Chondrocyte (in vitro differentiated cells): Measurements from ENCODE around the gene TMEM178A. TPM values are rescaled to one million over a fixed set of nuclear protein-coding genes. Genes with fewer than 3 reads are reported as not detected.
A peak's percentile ranks its signal among the peaks of the same experiment; 100 is the strongest.
"Not testable (repeated sequence)": the region's sequence is repeated elsewhere in the genome, so short reads cannot be mapped to it uniquely, and the experiment has no call there.

ENCODE experiments used
- DNase-seq: peaks from one replicate; pipeline ENCODE4 v3.0.0; 2021; ENCODE audit warnings: mixed read lengths, low spot score
- H3K27ac Mint-ChIP-seq: one replicate; pipeline ENCODE4 v1.8.0; 2021; ENCODE audit warnings: mild to moderate bottlenecking, moderate library complexity, mixed read lengths; ENCODE audit not compliant: unreplicated experiment
- H3K27me3 Mint-ChIP-seq: 2 replicates; pipeline ENCODE4 v1.8.0; 2021; ENCODE audit warnings: low read depth, mixed read lengths
- H3K36me3 Mint-ChIP-seq: 2 replicates; pipeline ENCODE4 v1.8.0; 2021; ENCODE audit warnings: low read depth, mixed read lengths
- H3K4me1 Mint-ChIP-seq: 2 replicates; pipeline ENCODE4 v1.8.0; 2021; ENCODE audit warnings: low read depth, mild to moderate bottlenecking, mixed read lengths
- H3K4me3 Mint-ChIP-seq: one replicate; pipeline ENCODE4 v1.8.0; 2021; ENCODE audit warnings: mild to moderate bottlenecking, moderate library complexity, mixed read lengths; ENCODE audit not compliant: unreplicated experiment
- H3K9me3 Mint-ChIP-seq: 2 replicates; pipeline ENCODE4 v1.8.0; 2021; ENCODE audit warnings: low read depth, mixed read lengths
- CTCF ChIP-seq: fragments of 200-600 bp; sonication (generic); IDR thresholded peaks from 2 replicates; pipeline ENCODE4 v1.5.0; 2021; ENCODE audit warnings: antibody characterized with exemption, mild to moderate bottlenecking, moderate library complexity
- total RNA-seq: library from RNA; stranded (reverse); gene quantifications from 3 replicates; pipeline ENCODE4 v1.2.1, GENCODE V29; 2021

Gene TMEM178A
- total RNA-seq, 1 donor from 2014 or later = 1.3 TPM

- H3K36me3 Mint-ChIP-seq = peaks cover 4% of the 10 kb centered on the region
- H3K9me3 Mint-ChIP-seq = peaks cover 3% of the 10 kb centered on the region
- no peaks in the 10 kb centered on the region for H3K27me3 Mint-ChIP-seq
- no peak for TF ChIP-seq CTCF
- H3K4me3 Mint-ChIP-seq = no peak overlapping the region
- DNase-seq = no peak
- no peak overlapping the region for H3K27ac Mint-ChIP-seq
- H3K4me1 Mint-ChIP-seq = peaks cover 62% of the 10 kb centered on the region
Measured at GRCh38 chr2:39723497-39723896, 57.8 kb downstream of the TMEM178A start.

GRCh38 chr2:39723946-39724827, 58.5 kb downstream of the TMEM178A start:
- Mint-ChIP-seq H3K36me3 (peaks cover 4% of the 10 kb centered on the region), H3K27ac (peak overlapping the region; percentile 46), H3K9me3 (peaks cover 3% of the 10 kb centered on the region), H3K4me3 (no peak overlapping the region), H3K27me3 (no peaks in the 10 kb centered on the region), H3K4me1 (peaks cover 62% of the 10 kb centered on the region)
- DNase-seq = no peak
- TF ChIP-seq CTCF = no peak

- H3K4me3 Mint-ChIP-seq = no peak overlapping the region
- peaks cover 4% of the 10 kb centered on the region for H3K36me3 Mint-ChIP-seq
- TF ChIP-seq CTCF = no peak
- H3K27me3 Mint-ChIP-seq = no peaks in the 10 kb centered on the region
- DNase-seq = no peak
- peaks cover 3% of the 10 kb centered on the region for H3K9me3 Mint-ChIP-seq
- peak overlapping the region; percentile 46 for H3K27ac Mint-ChIP-seq
- peaks cover 61% of the 10 kb centered on the region for H3K4me1 Mint-ChIP-seq
Measured at GRCh38 chr2:39724828-39725144, 59.1 kb downstream of the TMEM178A start.

GRCh38 chr2:39725401-39725800, 59.7 kb downstream of the TMEM178A start:
- DNase-seq = no peak
- Mint-ChIP-seq H3K36me3 (peaks cover 4% of the 10 kb centered on the region), H3K4me1 (peaks cover 63% of the 10 kb centered on the region)

GRCh38 chr2:39728085-39728484, 62.4 kb downstream of the TMEM178A start:
- DNase-seq, H3K27me3 Mint-ChIP-seq, H3K4me3 Mint-ChIP-seq: not testable (repeated sequence)
- Mint-ChIP-seq H3K27ac (peak overlapping the region; percentile 82), H3K4me1 (peaks cover 80% of the 10 kb centered on the region), H3K36me3 (peaks cover 13% of the 10 kb centered on the region), H3K9me3 (peaks cover 11% of the 10 kb centered on the region)

More at GRCh38 chr2:39725401-39725800, 59.7 kb downstream of the TMEM178A start:
- Mint-ChIP-seq H3K27me3 (no peaks in the 10 kb centered on the region), H3K27ac (peak overlapping the region; percentile 46), H3K9me3 (peaks cover 3% of the 10 kb centered on the region), H3K4me3 (no peak overlapping the region)
- no peak for TF ChIP-seq CTCF

- H3K4me1 Mint-ChIP-seq = peaks cover 80% of the 10 kb centered on the region
Measured at GRCh38 chr2:39728941-39729351, 63.2 kb downstream of the TMEM178A start.

More at GRCh38 chr2:39728941-39729351, 63.2 kb downstream of the TMEM178A start:
- Mint-ChIP-seq H3K4me3 (no peak overlapping the region), H3K36me3 (peaks cover 17% of the 10 kb centered on the region), H3K27me3 (no peaks in the 10 kb centered on the region), H3K27ac (peak overlapping the region; percentile 82), H3K9me3 (peaks cover 11% of the 10 kb centered on the region)
- DNase-seq = no peak
- TF ChIP-seq CTCF = peak; percentile 81
